Thyroid gland (tissue), 4 donors: ENCODE results near the gene PPP2R2C. TPM values are rescaled to one million over a fixed set of nuclear protein-coding genes. Genes with fewer than 3 reads are reported as not detected.

ENCODE experiments used
- DNase-seq, 2 donors: peaks; one replicate each; pipeline ENCODE4 v3.0.0-alpha.2; 2019
- H3K27ac ChIP-seq, 3 donors: fragments of 200-600 bp; sonication (generic); 1 replicate in 2 of 3; 2 replicates in 1 of 3; pipeline ENCODE4 v1.5.1; 2016 to 2019; ENCODE audit warnings: mild to moderate bottlenecking in 1 of 3, moderate library complexity in 1 of 3
- H3K27me3 ChIP-seq: fragments of 200-600 bp; sonication (generic); one replicate; pipeline ENCODE4 v1.5.1; 2019
- H3K36me3 ChIP-seq, 2 donors: fragments of 200-600 bp; sonication (generic); one replicate each; pipeline ENCODE4 v1.5.1; 2016 to 2019
- H3K4me1 ChIP-seq, 2 donors: fragments of 200-600 bp; sonication (generic); one replicate each; pipeline ENCODE4 v1.5.1; 2017 to 2019
- H3K4me3 ChIP-seq, 3 donors: fragments of 200-600 bp; sonication (generic); replicated peaks in 1 of 3; 1 replicate in 2 of 3; 2 replicates in 1 of 3; pipeline ENCODE4 v1.5.1; 2016; ENCODE audit warnings: mild to moderate bottlenecking in 1 of 3
- H3K9me3 ChIP-seq: fragments of 200-600 bp; sonication (generic); one replicate; pipeline ENCODE4 v1.5.1; 2017
- CTCF ChIP-seq, 6 experiments: fragments of 200-600 bp in 3 of 6; fragments of 450-650 bp in 3 of 6; sonication (generic) in 3 of 6; IDR thresholded peaks; one replicate each; pipeline ENCODE4 v1.5.1; 2016 to 2019; ENCODE audit warnings: antibody characterized with exemption in 6 of 6, mild to moderate bottlenecking in 2 of 6, inconsistent platforms in 1 of 6, moderate library complexity in 1 of 6
- POLR2A ChIP-seq, 2 donors: fragments of 450-650 bp; IDR thresholded peaks; one replicate each; pipeline ENCODE4 v1.6.1; 2017; ENCODE audit warnings: antibody characterized with exemption in 2 of 2, mild to moderate bottlenecking in 2 of 2, moderate library complexity in 1 of 2
- WGBS, 2 donors: methylation state at CpG; one replicate each; pipeline ENCODE4 v1.1.5; 2017; 5-methylcytosine and 5-hydroxymethylcytosine counted together
- intact Hi-C: fragments of 100-400 bp; cut with DNase I; formaldehyde crosslinking; loops from one replicate; pipeline ENCODE4 v1.15.1; 2023
- total RNA-seq, 4 donors: library from RNA; depleted of rRNA; stranded (reverse); fragments of >200 nt; gene quantifications; one replicate each; pipeline ENCODE4 v1.2.3, GENCODE V29; 2016

Gene PPP2R2C
- total RNA-seq, 4 donors from 2014 or later = 0.15 to 1.5 (median 0.33) TPM; not detected in 1

DNA sequence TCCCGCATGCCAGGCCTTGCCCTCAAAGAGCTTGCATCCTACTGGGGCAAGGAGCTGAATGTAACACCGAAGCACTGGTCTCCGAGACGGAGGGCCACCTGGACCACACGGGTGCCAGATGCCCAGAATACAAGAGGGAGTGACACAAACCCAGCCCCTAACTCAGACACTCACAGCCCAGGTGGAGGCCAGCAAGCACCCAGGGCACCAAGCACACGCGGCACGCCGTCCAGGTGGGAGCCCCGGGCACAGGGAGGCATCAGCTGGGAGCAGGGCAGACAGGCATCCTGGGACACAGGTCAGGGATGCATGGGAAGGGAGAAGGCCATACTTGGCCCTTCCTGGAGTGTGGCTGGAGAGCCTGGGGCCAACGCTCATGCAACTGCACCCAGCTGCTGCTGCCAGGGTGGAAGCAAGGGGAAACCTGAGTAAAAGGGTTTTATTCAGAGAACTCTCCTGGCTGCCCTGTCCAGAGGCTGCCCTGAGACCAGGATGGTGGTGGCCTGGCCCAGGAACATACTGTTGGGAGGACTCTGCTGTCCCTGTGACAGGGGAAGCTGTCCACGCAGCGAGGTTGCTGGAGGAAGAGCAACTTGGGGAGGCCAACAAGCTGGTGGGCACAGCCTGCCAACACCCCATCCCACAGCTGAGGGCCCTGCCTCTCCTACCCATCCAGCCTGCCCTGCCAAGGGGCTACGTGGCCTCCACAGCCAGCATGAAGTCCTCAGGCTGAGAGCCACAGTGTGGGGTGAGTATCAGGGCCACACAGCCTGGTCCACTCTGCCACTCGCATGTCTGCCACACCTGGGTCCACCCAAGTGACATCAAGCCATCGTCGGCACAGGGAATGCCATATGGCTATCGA lies 22.2 kb upstream of the PPP2R2C start:
- H3K27me3 ChIP-seq = no peaks in the 10 kb centered on the region
- no peak overlapping the region for H3K4me3 ChIP-seq
- H3K4me1 ChIP-seq = peaks cover 0 to 7% of the 10 kb centered on the region in 2 donors
- WGBS, 2 donors = 68 to 90% methylated on average over 15 to 16 of the region's 18 CpGs
- intact Hi-C loops = no loop called here
- no peaks in the 10 kb centered on the region for H3K36me3 ChIP-seq
- no peak for DNase-seq
- no peak overlapping the region for H3K27ac ChIP-seq
- no peaks in the 10 kb centered on the region for H3K9me3 ChIP-seq
- TF ChIP-seq CTCF (IDR thresholded peaks at IDR 0.05) (no peak), POLR2A (IDR thresholded peaks at IDR 0.05) (no peak)

DNA sequence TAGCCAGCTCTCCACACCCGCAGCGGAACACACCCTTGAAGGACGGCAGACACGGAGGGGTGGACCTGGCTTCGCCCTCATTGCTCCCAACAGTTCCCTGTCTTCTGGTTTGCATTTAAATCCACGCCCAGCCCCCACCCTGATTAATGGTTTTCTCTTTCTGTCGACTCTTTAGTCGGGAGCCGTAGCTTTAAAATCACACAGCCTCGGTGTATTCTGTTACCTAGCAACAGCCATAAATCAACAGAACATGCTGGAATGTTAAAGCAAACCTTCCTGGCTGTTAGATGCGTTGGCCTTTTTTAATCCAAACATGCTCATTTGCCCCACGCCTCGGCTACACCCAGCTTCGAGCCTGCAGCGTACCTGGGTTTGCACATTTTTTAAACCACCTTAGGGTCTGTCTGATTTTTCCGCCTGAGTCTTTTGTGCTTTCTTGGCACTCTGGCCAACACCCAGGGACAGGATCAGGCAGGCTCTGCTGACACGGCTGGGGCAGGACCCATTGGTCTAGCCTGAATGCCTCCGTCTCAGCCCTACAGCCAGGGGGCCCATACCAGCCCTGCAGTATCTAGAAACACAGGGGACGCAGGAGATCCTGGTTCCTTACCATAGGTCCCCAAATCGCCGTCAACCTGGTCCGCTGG lies 21.4 kb upstream of the PPP2R2C start:
- Histone ChIP-seq H3K27me3 (no peaks in the 10 kb centered on the region), H3K4me3 (no peak overlapping the region), H3K36me3 (no peaks in the 10 kb centered on the region), H3K9me3 (no peaks in the 10 kb centered on the region), H3K4me1 (peaks cover 0 to 7% of the 10 kb centered on the region in 2 donors), H3K27ac (no peak overlapping the region)
- peak in 1 of 2 donors; percentile 21 for DNase-seq
- WGBS, 2 donors = 22 to 31% methylated on average over 22 of the region's 22 CpGs
- intact Hi-C loops = no loop called here
- TF ChIP-seq POLR2A (IDR thresholded peaks at IDR 0.05) = no peak
- TF ChIP-seq CTCF (IDR thresholded peaks at IDR 0.05) = no peak

GRCh38 chr4:6492861-6493657 lies 20.6 kb upstream of the PPP2R2C start:
- intact Hi-C loops = no loop called here
- Histone ChIP-seq H3K36me3 (no peaks in the 10 kb centered on the region), H3K27me3 (no peaks in the 10 kb centered on the region), H3K9me3 (no peaks in the 10 kb centered on the region), H3K4me1 (peaks cover 0 to 7% of the 10 kb centered on the region in 2 donors), H3K4me3 (no peak overlapping the region), H3K27ac (no peak overlapping the region)
- WGBS, 2 donors = 66 to 73% methylated on average over 13 of the region's 13 CpGs
- no peak for DNase-seq
- TF ChIP-seq POLR2A (IDR thresholded peaks at IDR 0.05) (no peak), CTCF (IDR thresholded peaks at IDR 0.05) (no peak)

DNA sequence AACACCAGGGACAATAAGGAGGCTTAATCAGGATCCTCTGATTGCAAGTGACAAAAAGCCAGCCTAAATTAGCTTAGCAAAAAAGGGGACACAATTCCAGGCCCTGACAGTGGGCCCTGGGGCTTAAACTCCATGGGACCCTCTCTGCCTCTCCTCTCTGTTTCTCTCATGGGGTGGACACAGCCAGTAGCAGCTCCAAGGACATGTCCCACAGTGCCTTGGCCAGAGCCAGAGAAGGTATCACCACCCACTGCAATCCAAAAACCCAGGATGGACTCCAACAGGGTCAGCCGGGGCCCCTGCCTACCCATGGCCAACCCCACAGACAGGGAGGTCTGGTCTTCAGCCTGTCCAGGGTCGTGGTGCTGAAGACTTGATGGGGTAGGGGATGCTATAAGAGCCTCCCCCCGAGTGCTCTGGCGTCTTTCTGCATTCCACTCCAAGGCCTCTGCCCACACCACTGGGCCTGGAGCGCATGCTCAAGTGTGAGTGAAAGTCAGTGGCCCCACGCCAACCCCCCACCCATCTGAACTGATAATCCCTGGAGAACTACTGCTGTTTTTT lies 19.7 kb upstream of the PPP2R2C start:
- TF ChIP-seq POLR2A (IDR thresholded peaks at IDR 0.05) = no peak
- TF ChIP-seq CTCF (IDR thresholded peaks at IDR 0.05) = no peak
- no peak for DNase-seq
- Histone ChIP-seq H3K9me3 (no peaks in the 10 kb centered on the region), H3K4me3 (no peak overlapping the region), H3K4me1 (peaks cover 0 to 7% of the 10 kb centered on the region in 2 donors), H3K27ac (no peak overlapping the region), H3K27me3 (no peaks in the 10 kb centered on the region), H3K36me3 (no peaks in the 10 kb centered on the region)
- WGBS, 2 donors = 71 to 73% methylated on average over 6 of the region's 6 CpGs
- intact Hi-C loops = no loop called here
